OCI-LY7 (cell line): Measurements from ENCODE around the gene USP15. TPM values are rescaled to one million over a fixed set of nuclear protein-coding genes. Genes with fewer than 3 reads are reported as not detected.

Experiments used
- BruUV-seq: library from RNA; stranded (reverse); fragments of 400-500 nt; replicated peaks from 2 replicates; lab custom pipeline; 2021; lab: Mats Ljungman, UMichigan
- CTCF ChIA-PET: fragments of 300-600 bp; sonication (Branson Sonifier 250); formaldehyde crosslinking; loops from one replicate; lab custom pipeline; 2022; ENCODE audit warnings: antibody characterized with exemption; ENCODE audit not compliant: unreplicated experiment; lab: Charles Lee
- POLR2A ChIA-PET: fragments of 300-600 bp; sonication (Branson Sonifier 250); formaldehyde crosslinking; loops from one replicate; lab custom pipeline; 2022; ENCODE audit warnings: antibody characterized with exemption; lab: Charles Lee
- DNase-seq: peaks from one replicate; pipeline ENCODE4 v3.0.0-alpha.2; 2015; ENCODE audit warnings: low spot score
- H2AFZ ChIP-seq: fragments of 200-600 bp; sonication (generic), shearing (Covaris generic); 2 replicates; pipeline ENCODE4 v1.6.1; 2014; ENCODE audit warnings: mild to moderate bottlenecking, antibody characterized with exemption, low read length, moderate library complexity
- H3K27ac ChIP-seq: fragments of 200-600 bp; sonication (generic); 2 replicates; pipeline ENCODE4 v1.5.1; 2014; ENCODE audit warnings: mixed run types, low read depth, mild to moderate bottlenecking, moderate library complexity, low read length, inconsistent platforms; ENCODE audit not compliant: poor library complexity, severe bottlenecking
- H3K36me3 ChIP-seq: fragments of 200-600 bp; sonication (generic); 2 replicates; pipeline ENCODE4 v1.6.1; 2014; ENCODE audit warnings: mild to moderate bottlenecking, antibody characterized with exemption, low read length, moderate library complexity, mixed read lengths; ENCODE audit not compliant: insufficient read depth
- H3K4me1 ChIP-seq: fragments of 200-600 bp; sonication (generic); 2 replicates; pipeline ENCODE4 v1.5.1; 2014; ENCODE audit warnings: mild to moderate bottlenecking, low read length; ENCODE audit not compliant: insufficient read depth, poor library complexity, severe bottlenecking
- H3K4me2 ChIP-seq: fragments of 200-600 bp; sonication (generic); 2 replicates; pipeline ENCODE4 v1.6.1; 2014; ENCODE audit warnings: mild to moderate bottlenecking, low read length
- H3K4me3 ChIP-seq: fragments of 200-600 bp; sonication (generic); 2 replicates; pipeline ENCODE4 v1.5.1; 2014; ENCODE audit warnings: mild to moderate bottlenecking, low read depth, low read length; ENCODE audit not compliant: poor library complexity, severe bottlenecking
- H3K79me2 ChIP-seq: fragments of 200-600 bp; sonication (generic); 2 replicates; pipeline ENCODE4 v1.6.1; 2016; ENCODE audit warnings: low read depth, mild to moderate bottlenecking, low read length, moderate library complexity, mixed read lengths; ENCODE audit not compliant: insufficient read depth
- H3K9me2 ChIP-seq: fragments of 200-600 bp; sonication (generic); 2 replicates; pipeline ENCODE4 v1.6.1; 2016; ENCODE audit warnings: mild to moderate bottlenecking, low read length, mixed read lengths; ENCODE audit not compliant: insufficient read depth
- H3K9me3 ChIP-seq: fragments of 200-600 bp; sonication (generic); 2 replicates; pipeline ENCODE4 v1.6.1; 2014; ENCODE audit warnings: mild to moderate bottlenecking, mixed run types, low read length, mixed read lengths
- H4K20me1 ChIP-seq: fragments of 200-600 bp; sonication (generic); 2 replicates; pipeline ENCODE4 v1.6.1; 2014; ENCODE audit warnings: mild to moderate bottlenecking, antibody characterized with exemption, low read length, moderate library complexity, mixed read lengths; ENCODE audit not compliant: insufficient read depth
- CTCF ChIP-seq: fragments of 200-600 bp; sonication (generic); conservative IDR thresholded peaks from 2 replicates; pipeline ENCODE4 v1.5.1; 2014; ENCODE audit warnings: mild to moderate bottlenecking, antibody characterized with exemption, low read length, moderate library complexity, mixed read lengths
- EZH2phosphoT487 ChIP-seq: fragments of 200-600 bp; sonication (generic); IDR thresholded peaks from 2 replicates; pipeline ENCODE4 v1.6.1; 2018; ENCODE audit warnings: low read depth, borderline replicate concordance, mild to moderate bottlenecking, mixed run types, antibody characterized with exemption, low read length, moderate library complexity, mixed read lengths
- intact Hi-C: fragments of 100-400 bp; cut with micrococcal nuclease; formaldehyde crosslinking; loops from one replicate; pipeline ENCODE4 v1.10.0; 2022; ENCODE audit not compliant: unreplicated experiment
- total RNA-seq, 2 experiments: library from RNA; depleted of rRNA in 1 of 2; stranded (reverse); fragments of >200 nt in 1 of 2; shearing (Covaris generic) in 1 of 2; gene quantifications; 2 replicates each; pipeline ENCODE4 v1.2.3, GENCODE V29; 2014 to 2022

USP15 gene
- total RNA-seq, 2 experiments from 2014 or later, result 43.3 to 62.8 TPM

DNA sequence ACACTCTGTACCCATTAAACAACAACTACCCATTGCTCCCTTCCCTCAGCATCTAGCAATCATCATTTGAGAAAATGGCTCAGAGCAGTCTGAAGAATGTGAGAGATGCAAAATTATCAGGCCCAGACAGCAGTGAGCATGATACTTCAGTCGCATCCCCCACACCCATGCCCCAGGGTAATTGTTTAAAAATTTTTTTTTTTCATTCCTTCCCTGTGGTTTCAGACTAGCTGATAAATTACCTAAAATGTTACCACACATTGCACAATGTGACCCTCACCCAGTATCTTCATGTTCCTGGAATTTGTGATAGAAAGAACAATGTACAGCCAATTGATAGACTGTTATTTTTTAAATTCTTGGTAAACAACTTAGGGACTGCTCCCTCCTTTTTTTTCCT is 11.3 kb upstream of the USP15 start:
- ChIA-PET POLR2A (interaction anchor here (0.6 kb wide), 1 partner anchor 51 kb away, joined by 3 read pairs; no protein-coding TSS in a partner anchor), CTCF (no interaction called here)
- H3K4me3 ChIP-seq, result no peak overlapping the region
- no peak overlapping the region for H3K27ac ChIP-seq
- no TSS peak for BruUV-seq
- no peak for DNase-seq
- no peak for TF ChIP-seq EZH2phosphoT487
- TF ChIP-seq CTCF, result no peak
- no peak overlapping the region for H3K4me2 ChIP-seq
- no peak overlapping the region for H2AFZ ChIP-seq
- no peaks in the 10 kb centered on the region for H3K9me3 ChIP-seq
- no peaks in the 10 kb centered on the region for H3K9me2 ChIP-seq
- no peaks in the 10 kb centered on the region for H3K79me2 ChIP-seq
- no peaks in the 10 kb centered on the region for H3K36me3 ChIP-seq
- intact Hi-C loops, result no loop called here
- no peaks in the 10 kb centered on the region for H4K20me1 ChIP-seq
- H3K4me1 ChIP-seq, result no peaks in the 10 kb centered on the region

DNA sequence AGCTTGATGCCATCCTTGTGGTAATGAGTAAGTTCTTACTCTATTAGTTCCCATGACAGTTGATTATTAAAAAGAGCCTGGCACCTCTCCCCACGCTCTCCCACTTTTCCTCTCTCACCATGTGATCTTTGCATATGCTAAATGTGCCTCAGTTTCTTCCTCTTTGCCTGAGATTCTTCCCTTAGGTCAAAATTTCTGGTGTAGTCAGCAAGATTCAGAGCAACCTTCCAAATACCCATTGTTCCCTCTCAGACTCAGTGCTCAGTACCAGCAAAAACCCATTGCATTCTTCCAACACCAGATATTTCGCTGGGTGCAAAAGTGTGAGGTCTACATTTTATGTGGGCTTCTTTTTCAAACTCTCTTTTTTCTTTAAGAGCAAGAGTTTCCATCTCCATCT is 10.8 kb upstream of the USP15 start:
- Histone ChIP-seq H3K36me3 (no peaks in the 10 kb centered on the region), H2AFZ (no peak overlapping the region), H3K4me2 (no peak overlapping the region), H3K4me1 (no peaks in the 10 kb centered on the region), H3K9me2 (no peaks in the 10 kb centered on the region), H3K9me3 (no peaks in the 10 kb centered on the region), H4K20me1 (no peaks in the 10 kb centered on the region), H3K79me2 (no peaks in the 10 kb centered on the region), H3K4me3 (no peak overlapping the region), H3K27ac (no peak overlapping the region)
- DNase-seq, result no peak
- POLR2A ChIA-PET, result interaction anchor here (0.6 kb wide), 1 partner anchor 52 kb away, joined by 3 read pairs; no protein-coding TSS in a partner anchor
- CTCF ChIA-PET, result no interaction called here
- intact Hi-C loops, result no loop called here
- TF ChIP-seq CTCF, result no peak
- TF ChIP-seq EZH2phosphoT487, result no peak
- BruUV-seq, result no TSS peak

DNA sequence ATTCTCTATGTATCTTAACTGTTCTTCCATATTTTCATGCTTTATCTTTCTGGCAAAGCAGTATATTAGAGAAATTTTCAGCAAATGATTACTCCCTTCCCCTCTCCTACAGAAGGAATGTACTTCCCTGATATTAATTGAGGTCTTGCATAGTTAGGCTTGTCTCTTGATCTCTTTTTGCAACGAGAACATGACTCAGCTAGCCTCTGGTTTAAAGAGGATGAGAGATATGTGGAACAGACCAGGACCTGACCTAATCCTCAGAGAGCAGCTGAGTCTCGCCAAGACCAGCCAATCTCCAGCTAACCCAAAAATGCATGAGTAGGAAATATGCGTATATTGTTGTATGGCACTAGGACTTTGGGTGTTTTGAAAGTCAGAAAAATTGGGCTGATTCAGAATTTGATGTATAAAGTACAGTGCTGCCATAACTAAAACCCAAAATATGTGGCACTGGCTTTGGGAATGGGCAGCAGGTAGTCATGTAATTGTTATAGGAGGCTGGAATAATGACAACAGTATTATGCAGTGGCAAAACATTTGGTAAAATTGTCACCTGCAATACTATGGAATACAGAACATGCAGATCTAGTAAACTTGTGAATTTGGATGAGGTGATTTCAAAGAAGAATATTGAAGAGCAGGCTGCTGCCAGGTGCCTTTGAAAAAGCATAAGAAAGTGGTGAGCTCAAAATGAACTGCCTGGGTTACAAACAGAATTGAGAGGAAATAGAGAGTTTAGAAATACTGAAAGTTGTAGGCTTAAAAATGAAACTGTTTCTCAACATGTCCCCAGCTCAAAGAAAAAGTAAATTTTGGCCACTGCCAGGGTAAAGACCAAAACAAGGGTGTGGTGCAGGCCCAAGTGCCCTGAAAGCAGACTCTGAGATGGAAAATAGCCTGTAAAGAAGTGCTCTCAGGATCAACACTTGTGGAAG is 9.3 kb upstream of the USP15 start:
- ChIA-PET POLR2A (no interaction called here), CTCF (no interaction called here)
- Histone ChIP-seq H3K79me2 (no peaks in the 10 kb centered on the region), H3K4me2 (no peak overlapping the region), H2AFZ (no peak overlapping the region), H3K9me3 (no peaks in the 10 kb centered on the region), H3K9me2 (no peaks in the 10 kb centered on the region), H3K27ac (no peak overlapping the region), H3K36me3 (no peaks in the 10 kb centered on the region), H3K4me3 (no peak overlapping the region), H4K20me1 (no peaks in the 10 kb centered on the region), H3K4me1 (no peaks in the 10 kb centered on the region)
- intact Hi-C loops, result no loop called here
- DNase-seq, result no peak
- TF ChIP-seq CTCF (no peak), EZH2phosphoT487 (no peak)
- BruUV-seq, result no TSS peak
